ENCODE measurements around the gene DHTKD1. TPM values are rescaled to one million over a fixed set of nuclear protein-coding genes. Genes with fewer than 3 reads are reported as not detected.
"Not testable (repeated sequence)": the region's sequence is repeated elsewhere in the genome, so short reads cannot be mapped to it uniquely, and the experiment has no call there.

The DHTKD1 gene
- total RNA-seq, 1 donor from 2014 or later, result 22.2 TPM

- ATAC-seq, result peak; percentile 39
- no peak for DNase-seq
- intact Hi-C loops (cut with micrococcal nuclease), result no loop called here
Measured at GRCh38 chr10:12130237-12130872, 61.6 kb downstream of the DHTKD1 start.

DNA sequence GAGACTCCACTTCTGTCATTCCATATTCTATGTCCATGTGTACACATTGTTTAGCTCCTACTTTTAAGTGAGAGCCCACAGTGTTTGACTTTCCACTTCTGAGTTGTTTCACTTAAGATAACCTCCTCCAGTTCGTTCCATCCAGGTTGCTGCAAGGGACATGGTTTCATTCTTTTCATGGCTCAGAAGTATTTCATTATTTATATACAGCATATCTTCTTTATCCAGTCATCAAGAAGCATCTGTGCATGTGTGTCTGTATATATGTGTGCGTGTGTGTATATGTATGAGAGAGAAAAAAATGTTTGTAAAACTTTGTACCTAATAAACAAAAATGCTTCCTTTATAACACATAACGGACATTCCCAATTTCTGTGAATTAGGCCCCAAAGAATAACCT is 66.9 kb downstream of the DHTKD1 start:
- DNase-seq (no peak), ATAC-seq (no peak)
- intact Hi-C loops (cut with micrococcal nuclease), result no loop called here

- no peak for DNase-seq
- ATAC-seq, result no peak
- intact Hi-C loops (cut with micrococcal nuclease), result no loop called here
Measured at GRCh38 chr10:12140038-12140437, 71.3 kb downstream of the DHTKD1 start.

GRCh38 chr10:12144538-12144937 is 75.8 kb downstream of the DHTKD1 start:
- DNase-seq (no peak), ATAC-seq (no peak)
- intact Hi-C loops (cut with micrococcal nuclease), result no loop called here

GRCh38 chr10:12150163-12150562 is 81.4 kb downstream of the DHTKD1 start:
- DNase-seq (no peak), ATAC-seq (no peak)
- intact Hi-C loops (cut with micrococcal nuclease), result no loop called here

DNA sequence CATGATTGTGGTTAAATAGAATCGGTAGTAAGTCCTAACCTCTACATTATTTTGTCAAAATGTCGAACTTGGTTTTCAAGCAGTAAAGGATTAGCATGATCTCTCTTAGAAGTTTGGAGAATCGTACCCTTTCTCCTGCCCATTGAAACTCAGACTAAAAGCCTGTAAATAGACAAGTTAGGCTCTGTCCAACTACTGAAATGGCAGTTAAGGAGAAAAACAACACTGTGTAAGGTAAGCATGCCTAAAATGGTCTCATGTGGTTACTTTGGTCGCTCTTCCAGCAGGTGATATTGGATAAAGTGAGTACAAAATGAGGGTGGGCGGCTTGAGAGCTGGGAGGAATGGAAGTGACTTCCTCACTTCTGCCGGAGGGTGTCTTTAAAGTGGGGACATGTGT is 85.8 kb downstream of the DHTKD1 start:
- ATAC-seq (no peak), DNase-seq (no peak)
- intact Hi-C loops (cut with micrococcal nuclease), result no loop called here

DNA sequence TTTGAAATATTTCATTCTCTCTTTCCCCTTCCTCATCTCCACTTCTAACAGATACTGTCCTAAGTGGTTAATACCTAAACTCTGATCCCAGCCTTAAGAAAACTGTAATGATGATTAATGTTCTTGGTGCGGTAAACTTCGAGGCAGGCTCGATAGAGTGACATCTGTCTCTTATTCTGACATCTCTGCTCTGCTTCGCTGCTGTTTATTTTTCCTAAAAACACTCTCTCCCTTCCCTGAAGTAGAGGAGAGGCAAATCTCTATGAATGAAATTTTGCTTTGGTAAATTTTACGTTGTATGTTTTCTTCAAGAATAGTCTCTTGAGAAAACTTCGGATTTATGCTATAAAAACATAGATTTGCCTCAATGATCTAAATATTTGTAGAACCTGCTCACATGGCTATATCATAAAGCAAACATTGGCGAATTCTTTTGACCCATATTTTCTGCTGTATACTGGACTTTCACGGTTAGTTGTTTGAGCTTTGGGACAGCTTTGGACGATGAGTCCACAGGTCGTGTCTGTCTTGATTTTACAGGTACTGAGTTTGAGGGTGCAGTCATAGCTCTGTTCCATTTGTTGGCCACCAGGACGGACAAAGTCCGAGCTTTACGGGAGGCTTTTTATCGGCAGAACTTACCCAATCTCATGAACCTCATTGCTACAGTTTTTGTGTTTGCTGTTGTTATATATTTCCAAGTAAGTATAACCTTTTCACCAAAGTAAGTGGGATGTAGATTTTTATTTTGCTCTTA is 87.8 kb downstream of the DHTKD1 start:
- DNase-seq, result no peak
- ATAC-seq, result no peak
- intact Hi-C loops (cut with micrococcal nuclease), result no loop called here

GRCh38 chr10:12158111-12158510 is 89.4 kb downstream of the DHTKD1 start:
- intact Hi-C loops (cut with micrococcal nuclease), result no loop called here
- DNase-seq, result no peak
- ATAC-seq, result no peak

- ATAC-seq (no peak), DNase-seq (no peak)
- intact Hi-C loops (cut with micrococcal nuclease), result no loop called here
Measured at GRCh38 chr10:12160664-12161063, 91.9 kb downstream of the DHTKD1 start.

DNA sequence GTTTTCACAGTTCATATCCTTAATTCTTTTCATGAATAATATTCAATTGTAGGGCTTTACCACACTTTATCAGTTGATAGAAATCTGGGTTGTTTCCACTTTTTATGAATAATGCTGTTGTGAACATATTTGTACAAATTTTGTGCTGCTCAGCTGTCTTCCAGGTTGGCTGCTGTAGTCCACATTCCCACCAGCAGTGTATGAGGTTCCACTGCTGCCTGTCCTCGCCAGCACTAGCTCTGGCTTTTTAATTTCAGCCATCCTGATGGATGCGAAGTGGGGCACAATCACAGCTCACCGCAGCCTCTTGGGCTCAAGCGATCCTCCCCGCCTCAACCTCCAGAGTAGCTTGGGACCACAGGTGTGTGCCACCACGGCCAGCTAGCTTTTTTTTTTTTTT is 94.2 kb downstream of the DHTKD1 start:
- DNase-seq, result no peak
- no peak for ATAC-seq
- intact Hi-C loops (cut with micrococcal nuclease), result no loop called here

- DNase-seq (no peak), ATAC-seq (no peak)
- intact Hi-C loops (cut with micrococcal nuclease), result no loop called here
Measured at GRCh38 chr10:12164085-12164484, 95.3 kb downstream of the DHTKD1 start.

DNA sequence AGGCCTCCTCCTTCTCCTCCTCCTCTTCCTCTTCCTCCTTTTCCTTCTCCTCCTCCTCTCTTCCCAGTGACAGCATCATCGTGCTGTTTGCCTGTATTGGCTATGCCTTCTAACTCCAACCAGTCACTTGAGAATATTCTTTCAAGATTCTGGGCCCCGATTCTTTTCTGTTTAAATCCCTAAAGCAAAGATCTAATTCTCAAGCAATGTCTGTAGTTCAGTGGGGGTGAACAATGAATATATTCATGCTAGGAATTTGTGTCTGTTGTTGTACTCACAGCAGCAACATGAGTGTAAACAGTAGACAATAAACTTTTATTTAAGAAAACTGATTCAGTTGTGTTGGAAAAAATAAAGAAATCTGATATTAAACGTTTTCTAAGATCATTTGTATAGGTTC is 96.3 kb downstream of the DHTKD1 start:
- ATAC-seq, result no peak
- intact Hi-C loops (cut with micrococcal nuclease), result no loop called here
- no peak for DNase-seq

DNA sequence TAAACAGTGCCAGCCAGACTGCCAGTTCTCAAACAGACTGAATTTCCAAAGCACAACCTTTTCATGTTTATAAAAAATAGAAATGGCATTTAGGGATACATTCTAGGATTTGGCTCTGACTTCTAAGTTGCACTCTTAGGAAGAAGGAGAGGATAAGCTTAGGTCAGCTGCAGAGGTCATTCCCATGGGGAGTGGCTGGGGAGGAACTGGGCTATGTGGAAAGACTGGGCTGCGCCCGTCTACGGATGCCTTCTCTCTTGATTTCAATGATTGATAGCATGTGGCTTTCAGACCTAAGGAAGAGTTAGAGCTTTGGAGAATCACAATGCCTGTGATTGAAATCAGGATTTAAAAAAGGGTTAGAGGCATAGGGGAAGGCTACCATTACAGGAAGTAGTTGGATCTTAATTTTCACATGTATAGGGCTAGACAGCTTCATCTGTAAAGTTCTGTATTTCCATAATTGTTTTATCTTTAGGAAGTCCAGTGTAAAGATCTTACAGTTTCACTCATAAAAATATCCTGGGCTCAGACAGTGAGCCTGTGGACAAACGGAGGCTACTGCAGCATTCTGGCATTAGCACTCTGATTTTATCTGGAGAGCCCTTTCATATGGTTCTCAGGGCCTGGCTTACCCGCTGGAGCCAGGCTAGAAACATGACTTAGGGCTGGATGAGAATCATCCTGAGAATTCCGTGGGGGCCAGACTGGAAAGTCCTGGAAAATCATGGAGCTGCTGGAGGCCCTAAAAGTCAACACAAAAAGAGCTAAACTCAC is 97.4 kb downstream of the DHTKD1 start:
- intact Hi-C loops (cut with micrococcal nuclease), result no loop called here
- no peak for ATAC-seq

GRCh38 chr10:12171512-12171911 is 102.8 kb downstream of the DHTKD1 start:
- ATAC-seq; DNase-seq; intact Hi-C loops (cut with micrococcal nuclease): not testable (repeated sequence)

More for the DNA sequence above, 97.4 kb downstream of the DHTKD1 start:
- DNase-seq, result no peak

Small RNAs within 50 kb of the gene (microRNA-seq; reads per million reads assigned to microRNA genes)
- gene MIR548AK (ENCODE audit: borderline number of aligned reads), result not detected

Other genes starting within 250 kb of the DHTKD1 start
- 1.1 TPM for gene PROSER2, start 245.6 kb upstream of the DHTKD1 start, total RNA-seq
- gene UPF2, start 26.1 kb upstream of the DHTKD1 start, total RNA-seq, result 19.7 TPM
- 11.0 TPM for gene SEC61A2, start 60.7 kb downstream of the DHTKD1 start, total RNA-seq
- gene NUDT5, start 126.9 kb downstream of the DHTKD1 start, total RNA-seq, result 9.2 TPM
- 54.8 TPM for gene CDC123, start 127.2 kb downstream of the DHTKD1 start, total RNA-seq

Measured in left ventricle myocardium superior (tissue), 1 donor.